MM.1S (cell line): Measurements from ENCODE around the gene FNDC5.
A peak's percentile ranks its signal among the peaks of the same experiment; 100 is the strongest.

ENCODE experiments used
- DNase-seq: peaks from one replicate; pipeline ENCODE4 v3.0.0-alpha.2; 2015
- H2AFZ ChIP-seq: fragments of 300-600 bp; sonication (generic); 2 replicates; pipeline ENCODE4 v1.6.0; 2016; ENCODE audit warnings: antibody characterized with exemption, low read length
- H3F3A ChIP-seq: fragments of 300-600 bp; sonication (generic); 2 replicates; pipeline ENCODE4 v1.6.1; 2016; ENCODE audit warnings: mild to moderate bottlenecking, antibody characterized with exemption, low read length, moderate library complexity, mixed read lengths; ENCODE audit not compliant: insufficient read depth
- H3K27ac ChIP-seq: fragments of 300-600 bp; sonication (generic); 2 replicates; pipeline ENCODE4 v1.5.1; 2016; ENCODE audit warnings: mild to moderate bottlenecking, low read length
- H3K27me3 ChIP-seq: fragments of 300-600 bp; sonication (generic); replicated peaks from 2 replicates; pipeline ENCODE4 v1.6.0; 2016; ENCODE audit warnings: low read length; ENCODE audit not compliant: insufficient read depth
- H3K36me3 ChIP-seq: fragments of 300-600 bp; sonication (generic); replicated peaks from 2 replicates; pipeline ENCODE4 v1.6.1; 2016; ENCODE audit warnings: mild to moderate bottlenecking, low read length, mixed read lengths; ENCODE audit not compliant: insufficient read depth
- H3K4me1 ChIP-seq: fragments of 300-600 bp; sonication (generic); 2 replicates; pipeline ENCODE4 v1.6.1; 2016; ENCODE audit warnings: low read length, mixed read lengths
- H3K4me2 ChIP-seq: fragments of 300-600 bp; sonication (generic); 2 replicates; pipeline ENCODE4 v1.6.0; 2016; ENCODE audit warnings: low read depth, low read length
- H3K4me3 ChIP-seq: fragments of 300-600 bp; sonication (generic); 2 replicates; pipeline ENCODE4 v1.5.1; 2016; ENCODE audit warnings: low read length, mixed read lengths
- H3K79me2 ChIP-seq: fragments of 300-600 bp; sonication (generic); 2 replicates; pipeline ENCODE4 v1.6.1; 2016; ENCODE audit warnings: mixed run types, low read length, mixed read lengths
- H3K9ac ChIP-seq: fragments of 300-600 bp; sonication (generic); 2 replicates; pipeline ENCODE4 v1.6.1; 2016; ENCODE audit warnings: low read length, mixed read lengths
- H3K9me2 ChIP-seq: fragments of 300-600 bp; sonication (generic); replicated peaks from 2 replicates; pipeline ENCODE4 v1.6.1; 2016; ENCODE audit warnings: mild to moderate bottlenecking, low read length, mixed read lengths; ENCODE audit not compliant: insufficient read depth
- H3K9me3 ChIP-seq: fragments of 300-600 bp; sonication (generic); replicated peaks from 2 replicates; pipeline ENCODE4 v1.6.1; 2016; ENCODE audit warnings: mild to moderate bottlenecking, low read length, mixed read lengths; ENCODE audit not compliant: insufficient read depth
- H4K20me1 ChIP-seq: fragments of 300-600 bp; sonication (generic); 2 replicates; pipeline ENCODE4 v1.6.1; 2016; ENCODE audit warnings: mild to moderate bottlenecking, low read length, moderate library complexity, mixed read lengths; ENCODE audit not compliant: insufficient read depth
- EZH2 ChIP-seq: fragments of 300-600 bp; sonication (generic); optimal IDR thresholded peaks from 2 replicates; pipeline ENCODE3; 2017; ENCODE audit warnings: low read depth, mild to moderate bottlenecking, antibody characterized with exemption, low read length, mixed read lengths
- EZH2phosphoT487 ChIP-seq: fragments of 300-600 bp; sonication (generic); IDR thresholded peaks from 2 replicates; pipeline ENCODE4 v1.6.1; 2018; ENCODE audit warnings: antibody characterized with exemption, low read length
- TF ChIP-seq, protein P1 (sequence below): fragments of 300-600 bp; sonication (generic); IDR thresholded peaks from 2 replicates; pipeline ENCODE4 v1.5.1; 2016; ENCODE audit warnings: antibody characterized with exemption, low read length, mixed read lengths

Gene FNDC5

DNA sequence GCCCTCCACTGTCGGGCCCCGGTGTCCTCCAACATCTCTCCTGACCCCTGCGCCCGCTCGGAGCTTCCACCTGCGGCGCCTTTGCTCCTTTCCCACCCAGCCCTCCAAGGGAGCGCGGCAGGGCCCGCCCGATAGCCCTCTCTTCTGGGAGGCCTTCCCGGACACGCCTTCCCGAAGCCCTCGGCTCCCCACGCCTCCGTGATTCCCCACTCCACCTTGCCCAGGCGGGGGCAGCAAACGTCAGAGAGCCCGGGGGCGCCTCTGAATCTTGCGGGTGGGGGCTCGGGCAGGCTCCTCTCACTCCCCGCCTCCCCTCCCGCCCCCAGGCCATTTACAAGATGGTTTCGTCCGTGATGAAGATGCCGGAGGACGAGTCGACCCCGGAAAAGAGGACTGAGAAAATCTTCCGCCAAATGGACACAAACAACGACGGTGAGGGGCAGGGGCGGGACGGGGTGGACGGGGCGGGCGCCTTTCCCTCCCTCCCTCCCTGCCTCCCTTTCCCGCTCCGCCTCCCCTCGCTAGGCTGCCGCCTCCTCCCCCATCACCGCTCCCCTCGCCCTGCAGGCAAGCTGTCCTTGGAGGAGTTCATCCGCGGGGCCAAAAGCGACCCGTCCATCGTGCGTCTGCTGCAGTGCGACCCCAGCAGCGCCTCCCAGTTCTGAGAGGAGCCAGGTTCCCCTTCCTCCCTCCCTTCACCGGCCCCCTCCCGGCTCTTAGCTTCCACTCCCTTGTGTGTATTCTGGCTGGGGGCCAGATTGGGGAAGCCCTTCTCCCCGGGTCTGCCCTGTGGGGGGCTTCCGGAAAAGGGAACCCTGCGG, 22.7 kb upstream of the FNDC5 start:
- Histone ChIP-seq H3K9ac (no peak overlapping the region), H2AFZ (no peak overlapping the region), H3K4me1 (no peaks in the 10 kb centered on the region)

DNA sequence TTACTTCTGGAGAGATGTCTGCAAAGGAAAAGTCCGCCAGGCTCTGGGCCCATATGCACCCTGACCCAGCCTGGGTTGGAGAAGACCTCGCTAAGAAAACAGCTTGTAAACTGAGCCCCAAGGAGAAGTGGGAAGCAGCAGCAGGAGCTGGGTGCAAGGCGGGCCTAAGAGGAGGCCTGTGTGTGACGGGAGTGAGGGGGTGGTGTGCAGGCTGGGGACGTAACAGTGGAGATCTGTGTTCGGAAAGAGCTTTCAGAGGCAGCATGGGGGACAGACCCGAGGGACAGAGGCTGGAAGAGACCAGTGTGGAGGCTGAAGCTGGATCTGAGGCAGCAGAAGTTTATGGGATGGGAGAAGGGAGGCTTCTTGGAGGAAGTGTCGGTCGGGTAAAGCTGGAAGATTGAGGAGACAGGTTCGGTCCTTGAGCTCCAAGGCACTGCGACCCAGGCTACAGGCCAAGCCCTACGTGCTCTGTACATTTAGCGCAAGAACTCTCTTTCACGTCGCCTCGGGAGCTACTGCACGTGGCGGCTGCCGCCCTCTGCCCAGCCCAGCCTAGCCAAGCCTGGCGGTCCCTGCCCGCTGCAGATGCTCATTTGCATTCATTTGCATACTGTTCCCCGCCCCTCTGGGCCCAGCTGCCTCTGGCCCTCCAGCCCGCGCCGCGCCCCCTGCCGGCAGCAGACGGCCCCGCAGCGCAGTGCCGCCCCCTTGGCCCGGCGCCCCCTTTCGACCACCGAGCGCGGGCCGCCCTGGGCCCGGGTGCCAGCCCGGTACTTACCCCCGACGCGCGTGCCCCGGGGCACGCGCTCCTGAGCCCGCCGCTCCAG, 21.9 kb upstream of the FNDC5 start:
- no peak overlapping the region for H3K27ac ChIP-seq
- no peaks in the 10 kb centered on the region for H3K79me2 ChIP-seq
- H3K9ac ChIP-seq: no peak overlapping the region
- H3F3A ChIP-seq: no peaks in the 10 kb centered on the region
- H4K20me1 ChIP-seq: no peaks in the 10 kb centered on the region
- H3K9me3 ChIP-seq: no peaks in the 10 kb centered on the region
- H3K9me2 ChIP-seq: no peaks in the 10 kb centered on the region
- H3K4me3 ChIP-seq: no peak overlapping the region
- no peaks in the 10 kb centered on the region for H3K36me3 ChIP-seq
- H3K27me3 ChIP-seq: peaks cover 57% of the 10 kb centered on the region
- H2AFZ ChIP-seq: no peak overlapping the region
- DNase-seq: no peak
- H3K4me1 ChIP-seq: no peaks in the 10 kb centered on the region
- TF ChIP-seq, protein P1, sequence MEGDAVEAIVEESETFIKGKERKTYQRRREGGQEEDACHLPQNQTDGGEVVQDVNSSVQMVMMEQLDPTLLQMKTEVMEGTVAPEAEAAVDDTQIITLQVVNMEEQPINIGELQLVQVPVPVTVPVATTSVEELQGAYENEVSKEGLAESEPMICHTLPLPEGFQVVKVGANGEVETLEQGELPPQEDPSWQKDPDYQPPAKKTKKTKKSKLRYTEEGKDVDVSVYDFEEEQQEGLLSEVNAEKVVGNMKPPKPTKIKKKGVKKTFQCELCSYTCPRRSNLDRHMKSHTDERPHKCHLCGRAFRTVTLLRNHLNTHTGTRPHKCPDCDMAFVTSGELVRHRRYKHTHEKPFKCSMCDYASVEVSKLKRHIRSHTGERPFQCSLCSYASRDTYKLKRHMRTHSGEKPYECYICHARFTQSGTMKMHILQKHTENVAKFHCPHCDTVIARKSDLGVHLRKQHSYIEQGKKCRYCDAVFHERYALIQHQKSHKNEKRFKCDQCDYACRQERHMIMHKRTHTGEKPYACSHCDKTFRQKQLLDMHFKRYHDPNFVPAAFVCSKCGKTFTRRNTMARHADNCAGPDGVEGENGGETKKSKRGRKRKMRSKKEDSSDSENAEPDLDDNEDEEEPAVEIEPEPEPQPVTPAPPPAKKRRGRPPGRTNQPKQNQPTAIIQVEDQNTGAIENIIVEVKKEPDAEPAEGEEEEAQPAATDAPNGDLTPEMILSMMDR: peak; percentile 33
- no peak for TF ChIP-seq EZH2
- H3K4me2 ChIP-seq: peak overlapping the region; percentile 60; the same call in 1 of the 2 replicates

More for the DNA sequence above, 22.7 kb upstream of the FNDC5 start:
- H3K36me3 ChIP-seq: no peaks in the 10 kb centered on the region
- no peaks in the 10 kb centered on the region for H4K20me1 ChIP-seq
- H3K27me3 ChIP-seq: peaks cover 48% of the 10 kb centered on the region
- H3K9me3 ChIP-seq: no peaks in the 10 kb centered on the region
- H3K27ac ChIP-seq: no peak overlapping the region
- DNase-seq: no peak
- H3K4me2 ChIP-seq: peak overlapping the region; percentile 60; the same call in 1 of the 2 replicates
- H3K9me2 ChIP-seq: no peaks in the 10 kb centered on the region
- no peaks in the 10 kb centered on the region for H3F3A ChIP-seq
- TF ChIP-seq EZH2phosphoT487 (no peak), EZH2 (no peak)
- TF ChIP-seq, protein P1: no peak
- 0 out of 2 replicates have a peak overlapping the region, but pooled peaks have one; percentile 33 for H3K4me3 ChIP-seq
- H3K79me2 ChIP-seq: no peaks in the 10 kb centered on the region

DNA sequence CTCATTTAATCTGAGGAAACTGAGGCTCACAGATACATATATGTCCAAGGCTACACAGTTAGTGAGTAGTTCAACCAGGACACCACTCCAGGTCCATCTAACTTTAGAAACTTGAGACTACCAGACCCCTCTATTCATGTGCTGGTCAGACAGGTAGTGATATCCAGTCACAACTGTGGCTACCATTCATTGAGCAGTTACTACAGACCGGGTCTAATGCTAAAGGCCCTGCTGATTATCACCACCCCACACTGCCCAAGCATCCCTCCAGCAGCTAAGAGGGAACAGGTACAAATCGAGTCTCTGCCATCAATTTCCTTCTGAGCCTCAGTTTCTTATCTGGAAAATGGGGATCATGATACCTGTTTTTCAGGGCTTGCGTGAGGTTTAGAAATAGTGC, 20.9 kb upstream of the FNDC5 start:
- Histone ChIP-seq H3K9ac (no peak overlapping the region), H3K4me1 (no peaks in the 10 kb centered on the region), H2AFZ (no peak overlapping the region), H3K4me3 (no peak overlapping the region), H4K20me1 (no peaks in the 10 kb centered on the region), H3K27me3 (peaks cover 66% of the 10 kb centered on the region), H3K36me3 (no peaks in the 10 kb centered on the region), H3K9me2 (no peaks in the 10 kb centered on the region), H3K9me3 (no peaks in the 10 kb centered on the region), H3K27ac (no peak overlapping the region), H3K4me2 (no peak overlapping the region), H3K79me2 (no peaks in the 10 kb centered on the region), H3F3A (no peaks in the 10 kb centered on the region)
- TF ChIP-seq EZH2: no peak
- TF ChIP-seq, protein P1: no peak
- no peak for TF ChIP-seq EZH2phosphoT487
- no peak for DNase-seq
